NCI-H2081 (cell line): ENCODE measurements around the gene MCF2L.

Source experiments
- DNase-seq, 2 experiments: peaks; one replicate each; lab custom pipeline; 2025; lab: John Stamatoyannopoulos, UW

The MCF2L gene

GRCh38 chr13:113148407-113148806, 179.4 kb downstream of the MCF2L start:
- no peak for DNase-seq

- no peak for DNase-seq
Observed at GRCh38 chr13:113148940-113149503, 180.0 kb downstream of the MCF2L start.
